GM19238 (cell line): ENCODE results near the gene AMMECR1L.
"Not testable (repeated sequence)": the region's sequence is repeated elsewhere in the genome, so short reads cannot be mapped to it uniquely, and the experiment has no call there.

Experiments used
- DNase-seq: peaks from one replicate; pipeline ENCODE4 v3.0.0; 2011; ENCODE audit warnings: low spot score; ENCODE audit not compliant: insufficient read length

Gene AMMECR1L

DNA sequence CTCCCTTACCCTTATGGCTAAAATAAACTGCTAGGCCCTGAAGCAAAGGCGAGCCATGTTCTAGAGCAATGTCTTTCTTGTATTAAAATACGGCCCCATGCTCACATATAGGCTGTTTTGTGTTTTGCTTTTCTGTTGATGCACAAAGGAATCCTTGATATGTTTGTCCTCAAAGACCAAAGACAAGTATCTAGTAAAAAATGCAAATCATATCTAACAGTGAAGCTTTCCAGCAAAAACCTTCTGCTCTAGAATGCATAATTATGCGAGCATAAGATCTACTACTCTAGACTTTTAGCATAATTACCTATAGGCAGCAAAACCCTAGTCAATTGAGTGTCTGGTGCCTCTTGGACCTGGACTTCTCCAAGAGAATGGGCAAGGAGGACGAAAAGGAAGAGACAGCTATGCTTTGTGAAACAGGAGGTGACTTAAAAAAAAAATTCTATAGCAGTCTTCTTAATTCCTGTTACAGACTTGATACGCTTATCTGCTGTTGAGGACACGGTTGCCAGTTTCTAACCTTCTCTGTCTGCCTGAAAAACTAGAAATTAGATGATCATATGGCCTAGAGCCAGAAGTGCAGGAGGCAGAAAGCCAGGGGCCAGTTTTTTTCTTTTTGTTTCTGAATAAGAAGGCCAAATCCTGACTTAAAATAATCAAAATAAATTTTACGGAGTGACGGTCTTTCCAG is 1.5 kb upstream of the AMMECR1L start:
- no peak for DNase-seq

DNA sequence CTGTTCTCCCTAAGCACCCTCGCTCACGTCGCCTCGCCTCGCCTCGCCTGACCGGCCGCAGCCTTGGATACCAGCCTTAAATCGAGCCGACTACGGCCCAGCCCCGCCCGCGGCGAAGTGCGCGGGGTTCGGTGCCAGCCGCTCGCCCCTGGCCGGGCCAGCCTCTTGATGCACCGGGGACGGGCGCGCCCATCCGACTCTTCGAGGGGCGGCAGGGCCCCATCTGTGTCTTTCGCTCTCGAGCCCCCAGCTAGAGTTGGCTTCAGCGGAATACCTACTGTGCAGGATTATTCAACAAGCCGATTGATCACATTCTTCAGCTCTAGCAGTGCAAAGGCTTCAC is 808 bp upstream of the AMMECR1L start:
- DNase-seq: not testable (repeated sequence)

GRCh38 chr2:127884861-127885740 is 655 bp downstream of the AMMECR1L start:
- not testable (repeated sequence) for DNase-seq

DNA sequence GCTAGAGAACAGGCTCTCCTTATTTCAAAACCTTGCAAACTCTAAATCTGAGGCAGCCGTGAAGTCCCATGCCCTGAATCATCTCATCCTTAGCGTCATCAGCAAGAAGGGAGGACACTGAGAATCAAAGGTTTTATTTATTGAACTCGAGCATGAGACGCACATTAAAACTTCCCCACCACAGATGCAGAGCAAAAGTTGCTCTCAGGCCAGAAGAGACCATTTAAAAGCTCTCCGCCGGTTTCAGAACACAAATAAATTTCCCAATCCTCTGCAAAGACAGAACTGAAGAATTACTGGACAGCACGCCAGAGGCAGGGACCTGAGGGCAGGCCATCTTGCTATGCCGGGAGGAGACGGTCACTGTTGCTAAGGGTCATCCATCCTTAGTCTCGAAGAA is 1.3 kb downstream of the AMMECR1L start:
- no peak for DNase-seq

DNA sequence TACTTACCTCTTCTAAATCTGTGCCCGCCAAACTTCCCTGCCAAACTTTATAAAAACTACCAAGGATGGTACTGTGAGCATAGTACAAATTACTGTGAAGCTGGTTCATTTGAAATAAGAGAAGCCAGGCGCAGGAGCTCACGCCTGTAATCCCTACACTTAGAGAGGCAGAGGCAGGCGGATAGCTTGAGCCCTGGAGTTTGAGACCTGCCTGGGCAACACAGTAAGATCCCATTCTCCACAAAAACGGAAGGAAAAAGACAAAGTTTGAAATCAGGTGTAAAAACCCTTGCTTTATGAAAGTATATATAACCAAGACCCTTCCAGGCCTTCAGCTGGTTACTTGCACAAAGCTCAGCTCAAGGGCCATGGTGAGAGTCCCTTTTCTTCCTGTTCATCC is 5.9 kb downstream of the AMMECR1L start:
- DNase-seq: no peak

GRCh38 chr2:127877626-127878025 is 8.1 kb downstream of the AMMECR1L start:
- DNase-seq: no peak

- DNase-seq: no peak
These were observed 8.6 kb downstream of the AMMECR1L start for GRCh38 chr2:127877136-127877535.

- DNase-seq: no peak
These were observed 11.1 kb downstream of the AMMECR1L start for GRCh38 chr2:127874378-127875269.

DNA sequence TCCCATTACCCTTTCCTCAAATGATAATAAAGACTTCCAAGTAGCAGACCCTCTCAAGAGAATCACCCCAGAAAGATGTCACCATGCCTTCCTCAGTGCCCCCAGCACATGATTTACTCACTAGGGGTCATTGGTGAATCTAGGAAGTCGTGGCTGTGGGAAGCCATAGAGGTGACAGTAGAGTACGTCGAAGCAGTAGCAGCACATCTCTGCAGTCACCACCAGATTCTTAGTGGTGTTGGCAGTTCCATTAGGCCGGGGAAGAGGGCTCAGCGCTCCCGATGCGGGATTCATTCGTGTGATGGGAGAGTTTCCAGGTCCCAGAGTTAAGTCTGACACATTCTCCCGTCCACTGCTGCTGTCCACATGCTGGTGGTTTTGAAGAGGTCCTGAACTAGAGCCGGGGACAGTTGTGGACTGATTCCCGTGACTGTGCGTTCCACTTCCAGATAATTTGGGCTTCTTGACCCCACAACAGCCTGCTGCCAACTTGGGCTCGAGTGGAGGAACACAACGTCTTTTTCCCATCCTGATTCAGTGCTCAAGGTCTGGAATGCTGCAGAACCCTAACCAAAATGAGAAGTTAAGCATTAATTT is 12.0 kb downstream of the AMMECR1L start:
- no peak for DNase-seq

- DNase-seq: no peak
These were observed 13.4 kb downstream of the AMMECR1L start for GRCh38 chr2:127872354-127872753.

- no peak for DNase-seq
These were observed 19.8 kb downstream of the AMMECR1L start for GRCh38 chr2:127865926-127866325.

DNA sequence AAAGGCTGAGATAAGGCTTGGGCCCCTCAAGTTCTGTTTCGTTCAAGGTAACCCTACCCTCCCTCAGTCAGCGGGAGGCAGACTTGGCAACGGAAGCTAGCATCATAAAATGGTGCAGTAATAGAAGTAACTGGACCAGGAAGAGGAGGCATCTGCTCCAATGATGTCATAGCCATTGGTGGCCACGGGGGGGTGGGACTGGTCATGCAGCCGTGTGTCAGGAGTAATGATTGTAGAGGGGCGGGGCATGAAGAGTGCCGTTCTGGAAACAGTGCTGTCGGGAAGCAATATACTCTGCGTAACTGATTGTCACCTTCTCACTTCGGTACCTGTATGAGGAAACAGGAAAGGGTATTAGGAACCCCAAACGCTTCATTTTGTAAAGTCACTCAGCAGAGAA is 20.9 kb downstream of the AMMECR1L start:
- no peak for DNase-seq

DNA sequence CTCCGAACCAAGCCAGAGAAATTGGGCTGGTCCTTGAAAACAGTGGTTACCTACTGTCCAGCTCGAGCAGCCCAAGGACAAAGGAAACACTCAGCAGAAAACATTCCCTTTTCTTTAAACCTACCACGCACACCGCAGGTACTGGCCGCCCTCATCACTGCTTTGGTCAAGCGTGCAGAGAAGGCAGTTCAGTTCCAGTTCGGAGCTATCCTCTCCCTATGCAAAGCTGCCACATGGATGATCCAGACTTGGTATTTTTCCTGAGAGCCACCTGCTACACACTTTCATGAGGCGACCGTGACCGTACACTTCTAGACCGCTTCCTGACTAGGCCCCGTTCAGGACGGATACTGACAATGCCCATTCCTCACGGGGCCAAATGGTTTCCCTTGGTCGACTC is 23.5 kb downstream of the AMMECR1L start:
- DNase-seq: no peak

DNA sequence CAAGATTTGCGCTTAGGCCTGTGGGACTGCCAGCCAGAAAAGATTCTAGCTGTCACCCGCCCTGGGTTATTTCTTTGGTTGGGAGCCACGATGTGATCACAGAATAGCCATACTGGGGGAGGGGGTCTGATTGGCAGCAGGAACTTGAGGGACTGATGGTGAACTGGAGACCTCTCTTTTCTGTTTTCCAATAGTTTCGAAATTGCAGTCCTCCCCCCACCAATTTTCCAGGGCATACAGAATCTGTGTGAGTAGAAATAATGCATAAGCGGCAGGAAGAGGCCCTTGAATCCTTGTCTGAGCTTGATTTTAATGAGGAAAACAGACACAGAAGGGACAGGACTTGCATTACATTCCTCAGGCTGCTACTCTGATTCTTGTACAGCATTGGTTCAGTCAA is 25.6 kb downstream of the AMMECR1L start:
- DNase-seq: no peak

- DNase-seq: peak; percentile 27
These were observed 26.1 kb downstream of the AMMECR1L start for GRCh38 chr2:127859712-127860085.

DNA sequence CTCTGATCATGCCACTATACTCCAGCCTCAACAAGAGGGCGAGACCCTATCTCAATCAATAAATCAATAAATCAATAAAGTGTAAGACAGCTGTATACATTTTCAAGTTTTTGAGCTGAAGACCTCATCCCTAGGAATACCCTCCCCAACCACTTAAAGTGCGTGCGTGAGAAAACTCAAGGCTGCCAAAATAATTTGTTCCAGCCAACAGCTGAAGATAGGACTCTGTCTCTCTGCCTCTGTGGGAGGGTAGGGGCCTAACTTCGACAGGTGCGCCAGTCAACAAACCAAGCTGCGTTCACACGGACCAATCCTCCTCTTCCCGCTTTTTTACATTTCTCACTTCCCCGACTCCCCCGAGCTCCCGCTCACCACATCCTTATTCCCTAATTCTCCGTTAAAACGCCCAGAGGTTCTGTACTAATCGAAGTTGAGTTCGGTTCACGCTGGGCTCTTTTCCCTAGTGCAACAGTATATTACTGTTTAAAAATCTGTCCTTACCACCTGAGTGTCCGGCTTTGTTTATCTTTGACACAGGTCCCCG is 28.4 kb downstream of the AMMECR1L start:
- DNase-seq: peak; percentile 29

- DNase-seq: no peak
These were observed 32.1 kb downstream of the AMMECR1L start for GRCh38 chr2:127853671-127854070.

- DNase-seq: no peak
These were observed 33.4 kb downstream of the AMMECR1L start for GRCh38 chr2:127852388-127852787.

DNA sequence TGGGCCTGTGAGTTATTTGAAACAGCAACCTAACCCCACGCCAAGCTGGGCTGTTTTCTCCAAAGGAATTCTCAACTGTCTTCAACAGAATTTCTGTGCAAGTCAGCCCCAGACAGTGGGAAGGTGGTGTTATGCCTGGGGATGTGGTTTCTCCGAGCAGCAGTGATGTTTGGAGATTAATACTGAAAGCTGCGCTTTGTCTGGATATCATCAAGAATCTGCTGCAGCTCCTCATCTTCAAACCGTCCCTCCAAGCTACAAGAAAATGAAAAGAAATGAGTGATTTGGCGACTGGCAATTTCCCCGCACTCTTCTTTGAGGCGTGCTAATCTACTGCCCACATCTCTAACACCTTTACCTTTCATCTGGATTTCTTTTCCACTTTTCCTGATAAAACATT is 37.8 kb downstream of the AMMECR1L start:
- DNase-seq: no peak

GRCh38 chr2:127844973-127845372 is 40.8 kb downstream of the AMMECR1L start:
- no peak for DNase-seq

GRCh38 chr2:127843677-127844076 is 42.1 kb downstream of the AMMECR1L start:
- no peak for DNase-seq
